Urinary bladder (tissue), 4 donors: ENCODE results near the gene CLEC18A. TPM values are rescaled to one million over a fixed set of nuclear protein-coding genes. Genes with fewer than 3 reads are reported as not detected.
"Not testable (repeated sequence)": the region's sequence is repeated elsewhere in the genome, so short reads cannot be mapped to it uniquely, and the experiment has no call there.

ENCODE experiments used
- DNase-seq: peaks from one replicate; pipeline ENCODE4 v3.0.0-alpha.2; 2015; ENCODE audit errors: extremely low spot score
- H3K27ac ChIP-seq: one replicate; pipeline ENCODE4 v1.5.1; 2013; ENCODE audit warnings: low read depth, mild to moderate bottlenecking, moderate library complexity
- H3K36me3 ChIP-seq: one replicate; pipeline ENCODE4 v1.6.1; 2013; ENCODE audit warnings: mild to moderate bottlenecking, moderate library complexity; ENCODE audit not compliant: insufficient read depth
- H3K4me1 ChIP-seq: one replicate; pipeline ENCODE4 v1.6.1; 2013; ENCODE audit warnings: mild to moderate bottlenecking, moderate library complexity; ENCODE audit not compliant: insufficient read depth
- H3K4me3 ChIP-seq: one replicate; pipeline ENCODE4 v1.5.1; 2013; ENCODE audit warnings: low read depth, low read length
- WGBS: extraction: QIAGEN DNeasy Blood & Tissue Kit; methylation state at CpG from one replicate; pipeline ENCODE4 v1.1.7; 2013; 5-methylcytosine and 5-hydroxymethylcytosine counted together
- polyA plus RNA-seq: library from polyadenylated mRNA; stranded (reverse); fragments of 200-250 nt; gene quantifications from one replicate; pipeline ENCODE4 v1.2.3, GENCODE V29; 2013
- total RNA-seq: library from RNA; depleted of rRNA; stranded (reverse); fragments of >200 nt; gene quantifications from one replicate; pipeline ENCODE4 v1.2.3, GENCODE V29; 2014
- donor health status: healthy with polysubstance abuse.
- donor health status: healthy.

Gene CLEC18A
- 1.7 TPM for total RNA-seq
- 0.33 TPM for polyA plus RNA-seq

- WGBS: 63% methylated on average over 11 of the region's 26 CpGs
- DNase-seq, H3K36me3 ChIP-seq, H3K4me1 ChIP-seq, H3K27ac ChIP-seq, H3K4me3 ChIP-seq: not testable (repeated sequence)
Measured at GRCh38 chr16:69951017-69951671, at the start of gene CLEC18A. TSS of gene CLEC18A (plus strand) at chr16:69951334. CDS start at chr16:69951367, 33 bp downstream.

GRCh38 chr16:69903865-69904415 is 47.2 kb upstream of the CLEC18A start:
- WGBS: 86% methylated on average over 8 of the region's 8 CpGs
- Histone ChIP-seq H3K27ac (no peak overlapping the region), H3K4me3 (no peak overlapping the region), H3K4me1 (no peaks in the 10 kb centered on the region), H3K36me3 (peaks cover under 1% of the 10 kb centered on the region)
- no peak for DNase-seq

GRCh38 chr16:69904495-69905170 is 46.5 kb upstream of the CLEC18A start:
- no peaks in the 10 kb centered on the region for H3K4me1 ChIP-seq
- H3K27ac ChIP-seq: no peak overlapping the region
- peaks cover 5% of the 10 kb centered on the region for H3K36me3 ChIP-seq
- 87% methylated on average over 9 of the region's 9 CpGs for WGBS
- no peak for DNase-seq
- no peak overlapping the region for H3K4me3 ChIP-seq

GRCh38 chr16:69905171-69905555 is 46.0 kb upstream of the CLEC18A start:
- no peak overlapping the region for H3K4me3 ChIP-seq
- 69% methylated on average over 2 of the region's 2 CpGs for WGBS
- no peak for DNase-seq

GRCh38 chr16:69906838-69907401 is 44.2 kb upstream of the CLEC18A start:
- WGBS: 84% methylated on average over 6 of the region's 6 CpGs
- peaks cover 5% of the 10 kb centered on the region for H3K36me3 ChIP-seq
- H3K4me3 ChIP-seq: no peak overlapping the region
- DNase-seq: no peak
- no peak overlapping the region for H3K27ac ChIP-seq
- no peaks in the 10 kb centered on the region for H3K4me1 ChIP-seq

More at GRCh38 chr16:69905171-69905555, 46.0 kb upstream of the CLEC18A start:
- no peak overlapping the region for H3K27ac ChIP-seq
- peaks cover 5% of the 10 kb centered on the region for H3K36me3 ChIP-seq
- H3K4me1 ChIP-seq: no peaks in the 10 kb centered on the region

GRCh38 chr16:69909043-69909442 is 42.1 kb upstream of the CLEC18A start:
- Histone ChIP-seq H3K4me1 (no peaks in the 10 kb centered on the region), H3K36me3 (peaks cover 5% of the 10 kb centered on the region), H3K27ac (no peak overlapping the region), H3K4me3 (no peak overlapping the region)
- WGBS: 98% methylated on average over 8 of the region's 8 CpGs
- no peak for DNase-seq

GRCh38 chr16:69909760-69910159 is 41.4 kb upstream of the CLEC18A start:
- peaks cover 5% of the 10 kb centered on the region for H3K36me3 ChIP-seq
- 92% methylated on average over 7 of the region's 7 CpGs for WGBS
- H3K4me1 ChIP-seq: no peaks in the 10 kb centered on the region
- no peak overlapping the region for H3K4me3 ChIP-seq
- no peak for DNase-seq
- no peak overlapping the region for H3K27ac ChIP-seq

- 62% methylated on average over 3 of the region's 3 CpGs for WGBS
- Histone ChIP-seq H3K27ac (no peak overlapping the region), H3K4me1 (no peaks in the 10 kb centered on the region), H3K4me3 (no peak overlapping the region), H3K36me3 (peaks cover 5% of the 10 kb centered on the region)
- DNase-seq: no peak
Measured at GRCh38 chr16:69910964-69911363, 40.2 kb upstream of the CLEC18A start.

GRCh38 chr16:69916462-69916861 is 34.7 kb upstream of the CLEC18A start:
- no peaks in the 10 kb centered on the region for H3K36me3 ChIP-seq
- no peak for DNase-seq
- H3K4me3 ChIP-seq: no peak overlapping the region
- no peaks in the 10 kb centered on the region for H3K4me1 ChIP-seq
- 98% methylated on average over 1 of the region's 1 CpG for WGBS
- no peak overlapping the region for H3K27ac ChIP-seq

GRCh38 chr16:69917311-69917710 is 33.8 kb upstream of the CLEC18A start:
- DNase-seq: no peak
- H3K27ac ChIP-seq: no peak overlapping the region
- H3K4me3 ChIP-seq: no peak overlapping the region
- H3K36me3 ChIP-seq: no peaks in the 10 kb centered on the region
- WGBS: 43% methylated on average over 1 of the region's 1 CpG
- H3K4me1 ChIP-seq: no peaks in the 10 kb centered on the region

- Histone ChIP-seq H3K36me3 (no peaks in the 10 kb centered on the region), H3K4me1 (no peaks in the 10 kb centered on the region), H3K27ac (no peak overlapping the region), H3K4me3 (no peak overlapping the region)
- no peak for DNase-seq
- WGBS: 43% methylated on average over 20 of the region's 20 CpGs
Measured at GRCh38 chr16:69917739-69918138, 33.4 kb upstream of the CLEC18A start.

GRCh38 chr16:69918241-69918640 is 32.9 kb upstream of the CLEC18A start:
- Histone ChIP-seq H3K27ac (no peak overlapping the region), H3K4me1 (no peaks in the 10 kb centered on the region), H3K36me3 (no peaks in the 10 kb centered on the region), H3K4me3 (no peak overlapping the region)
- DNase-seq: no peak
- WGBS: 86% methylated on average over 1 of the region's 1 CpG

GRCh38 chr16:69921127-69921526 is 30.0 kb upstream of the CLEC18A start:
- H3K4me3 ChIP-seq: no peak overlapping the region
- WGBS: 57% methylated on average over 2 of the region's 2 CpGs
- no peak overlapping the region for H3K27ac ChIP-seq
- H3K36me3 ChIP-seq: no peaks in the 10 kb centered on the region
- H3K4me1 ChIP-seq: no peaks in the 10 kb centered on the region
- DNase-seq: no peak

- no peak overlapping the region for H3K27ac ChIP-seq
- WGBS: 89% methylated on average over 6 of the region's 6 CpGs
Measured at GRCh38 chr16:69922200-69922599, 28.9 kb upstream of the CLEC18A start.

More at GRCh38 chr16:69922200-69922599, 28.9 kb upstream of the CLEC18A start:
- no peak for DNase-seq
- Histone ChIP-seq H3K4me1 (no peaks in the 10 kb centered on the region), H3K36me3 (no peaks in the 10 kb centered on the region), H3K4me3 (no peak overlapping the region)
